CD14-positive monocyte (primary cell): ENCODE data around the gene SMG6. TPM values are rescaled to one million over a fixed set of nuclear protein-coding genes. Genes with fewer than 3 reads are reported as not detected.
A peak's percentile ranks its signal among the peaks of the same experiment; 100 is the strongest.

Experiments used
- DNase-seq, 3 donors: peaks; one replicate each; pipeline ENCODE4 v3.0.0-alpha.2; 2011 to 2022
- H2AFZ ChIP-seq: 2 replicates; pipeline ENCODE4 v1.6.0; 2012; ENCODE audit warnings: mild to moderate bottlenecking, low read depth, low read length, inconsistent platforms; ENCODE audit not compliant: insufficient read depth, poor library complexity, severe bottlenecking
- H3K27ac ChIP-seq, 2 donors: 1 replicate in 1 of 2; 2 replicates in 1 of 2; pipeline ENCODE4 v1.5.1; 2012 to 2013; ENCODE audit warnings: low read length in 2 of 2, control low read depth in 1 of 2, inconsistent platforms in 1 of 2, low read depth in 1 of 2, mild to moderate bottlenecking in 1 of 2
- H3K27me3 ChIP-seq, 2 donors: one replicate each; pipeline versions ENCODE4 v1.6.0 to v1.6.1; 2011 to 2013; ENCODE audit warnings: low read length in 2 of 2; ENCODE audit not compliant: control insufficient read depth in 2 of 2, insufficient read depth in 2 of 2
- H3K36me3 ChIP-seq, 2 donors: replicated peaks in 1 of 2; 1 replicate in 1 of 2; 2 replicates in 1 of 2; pipeline versions ENCODE4 v1.5.1 to v1.6.1; 2012 to 2013; ENCODE audit warnings: low read length in 2 of 2, control low read depth in 1 of 2, inconsistent platforms in 1 of 2, mild to moderate bottlenecking in 1 of 2; ENCODE audit not compliant: insufficient read depth in 2 of 2, control insufficient read depth in 1 of 2
- H3K4me1 ChIP-seq, 2 donors: 1 replicate in 1 of 2; 2 replicates in 1 of 2; pipeline versions ENCODE4 v1.5.1 to v1.6.1; 2012 to 2013; ENCODE audit warnings: low read length in 2 of 2, control low read depth in 1 of 2, inconsistent platforms in 1 of 2, mild to moderate bottlenecking in 1 of 2, moderate library complexity in 1 of 2; ENCODE audit not compliant: insufficient read depth in 2 of 2, control insufficient read depth in 1 of 2
- H3K4me2 ChIP-seq: replicated peaks from 2 replicates; pipeline ENCODE3; 2012; ENCODE audit warnings: low read length, moderate library complexity, mild to moderate bottlenecking; ENCODE audit not compliant: poor library complexity, severe bottlenecking; ENCODE audit errors: extremely low read depth
- H3K4me3 ChIP-seq, 3 experiments: fragments of 200-600 bp in 1 of 3; sonication (generic) in 1 of 3; replicated peaks in 1 of 3; 1 replicate in 2 of 3; 2 replicates in 1 of 3; pipeline ENCODE4 v1.5.1; 2011 to 2013; ENCODE audit warnings: low read length in 3 of 3, mild to moderate bottlenecking in 3 of 3, control low read depth in 2 of 3, low read depth in 2 of 3, inconsistent platforms in 1 of 3, moderate library complexity in 1 of 3
- H3K79me2 ChIP-seq: 2 replicates; pipeline ENCODE4 v1.6.0; 2012; ENCODE audit warnings: mild to moderate bottlenecking, control low read depth, inconsistent platforms, low read length, moderate library complexity; ENCODE audit not compliant: insufficient read depth
- H3K9ac ChIP-seq: 2 replicates; pipeline ENCODE4 v1.6.0; 2017; ENCODE audit warnings: low read length, mild to moderate bottlenecking; ENCODE audit not compliant: insufficient read depth, poor library complexity, severe bottlenecking
- H3K9me3 ChIP-seq, 2 donors: replicated peaks in 1 of 2; 1 replicate in 1 of 2; 2 replicates in 1 of 2; pipeline versions ENCODE4 v1.5.1 to v1.6.1; 2012 to 2013; ENCODE audit warnings: low read length in 2 of 2, control low read depth in 1 of 2; ENCODE audit not compliant: control insufficient read depth in 1 of 2, insufficient read depth in 1 of 2
- H4K20me1 ChIP-seq: 2 replicates; pipeline ENCODE4 v1.6.0; 2012; ENCODE audit warnings: mild to moderate bottlenecking, low read length, control low read depth, moderate library complexity; ENCODE audit not compliant: insufficient read depth
- H3K27ac Mint-ChIP-seq, 7 donors: one replicate each; pipeline ENCODE4 v1.8.0; 2020; ENCODE audit warnings: mild to moderate bottlenecking in 7 of 7, mixed read lengths in 7 of 7, moderate library complexity in 6 of 7, inconsistent platforms in 2 of 7
- H3K27me3 Mint-ChIP-seq, 3 donors: one replicate each; pipeline ENCODE4 v1.8.0; 2021 to 2022; ENCODE audit warnings: low read depth in 3 of 3, mild to moderate bottlenecking in 3 of 3, mixed read lengths in 3 of 3, moderate library complexity in 3 of 3, inconsistent platforms in 1 of 3
- H3K36me3 Mint-ChIP-seq, 2 donors: one replicate each; pipeline ENCODE4 v1.8.0; 2020; ENCODE audit warnings: mixed read lengths in 2 of 2, inconsistent platforms in 1 of 2, mild to moderate bottlenecking in 1 of 2
- H3K4me1 Mint-ChIP-seq: one replicate; pipeline ENCODE4 v1.8.0; 2020; ENCODE audit warnings: mild to moderate bottlenecking, mixed read lengths
- H3K4me3 Mint-ChIP-seq, 2 donors: one replicate each; pipeline ENCODE4 v1.8.0; 2020; ENCODE audit warnings: mild to moderate bottlenecking in 2 of 2, mixed read lengths in 2 of 2, moderate library complexity in 1 of 2
- H3K9me3 Mint-ChIP-seq, 7 donors: one replicate each; pipeline ENCODE4 v1.8.0; 2020 to 2022; ENCODE audit warnings: mixed read lengths in 7 of 7, mild to moderate bottlenecking in 6 of 7, moderate library complexity in 6 of 7, inconsistent platforms in 2 of 7
- WGBS: methylation state at CpG from one replicate; pipeline ENCODE4 v1.1.5; 2013; ENCODE audit warnings: missing lambda C conversion rate; ENCODE audit not compliant: insufficient coverage; 5-methylcytosine and 5-hydroxymethylcytosine counted together
- intact Hi-C, 2 donors: fragments of 100-400 bp; cut with micrococcal nuclease; formaldehyde crosslinking; loops; one replicate each; pipeline versions ENCODE4 v1.15.0 to v1.15.1; 2023
- polyA plus RNA-seq, 3 donors: library from polyadenylated mRNA; depleted of rRNA in 1 of 3; unstranded in 2 of 3; stranded (reverse) in 1 of 3; fragments of 300-500 nt in 2 of 3; fragments of >200 nt in 1 of 3; fragmentation: Illumina TruSeq in 2 of 3; gene quantifications; 1 replicate in 2 of 3; 2 replicates in 1 of 3; pipeline ENCODE4 v1.2.3, GENCODE V29; 2012 to 2021
- TF ChIP-seq, protein P1 (sequence below): fragments of 200-600 bp; IDR thresholded peaks from one replicate; pipeline ENCODE4 v1.8.0; 2022; ENCODE audit warnings: antibody characterized with exemption, mild to moderate bottlenecking

SMG6 gene
- polyA plus RNA-seq, 3 donors, result 0.67 to 7.1 (median 1.1) TPM

DNA sequence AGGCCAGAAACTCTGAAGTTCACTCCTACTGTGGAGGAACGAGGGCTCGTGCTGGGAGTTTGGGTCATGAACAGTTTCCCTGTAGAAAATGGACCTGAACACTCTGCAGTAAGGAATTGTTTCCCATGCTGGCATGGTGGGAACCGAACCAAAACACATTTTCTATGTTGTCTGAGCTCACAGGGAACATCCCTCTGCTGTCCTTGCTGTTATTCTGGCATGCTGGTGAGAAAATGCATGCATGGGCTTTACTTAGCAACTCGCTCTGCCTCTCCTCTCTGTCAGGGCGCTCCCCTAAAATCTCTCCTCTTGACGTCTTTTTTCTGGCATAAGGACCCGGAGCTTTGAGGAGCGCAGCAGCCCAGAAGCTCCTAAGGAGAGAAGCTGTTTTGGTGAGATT, 283.9 kb downstream of the SMG6 start:
- Histone ChIP-seq H4K20me1 (no peaks in the 10 kb centered on the region), H3K4me2 (no peak overlapping the region), H3K4me1 (peaks cover 14 to 20% of the 10 kb centered on the region in 2 donors), H3K27ac (no peak overlapping the region), H3K9me3 (no peaks in the 10 kb centered on the region), H3K9ac (no peak overlapping the region), H3K36me3 (no peaks in the 10 kb centered on the region), H3K27me3 (peaks cover 6 to 44% of the 10 kb centered on the region in 2 donors), H3K4me3 (no peak overlapping the region), H2AFZ (no peak overlapping the region), H3K79me2 (no peaks in the 10 kb centered on the region)
- no peak for DNase-seq
- 86% methylated on average over 2 of the region's 8 CpGs for WGBS
- TF ChIP-seq, protein P1, sequence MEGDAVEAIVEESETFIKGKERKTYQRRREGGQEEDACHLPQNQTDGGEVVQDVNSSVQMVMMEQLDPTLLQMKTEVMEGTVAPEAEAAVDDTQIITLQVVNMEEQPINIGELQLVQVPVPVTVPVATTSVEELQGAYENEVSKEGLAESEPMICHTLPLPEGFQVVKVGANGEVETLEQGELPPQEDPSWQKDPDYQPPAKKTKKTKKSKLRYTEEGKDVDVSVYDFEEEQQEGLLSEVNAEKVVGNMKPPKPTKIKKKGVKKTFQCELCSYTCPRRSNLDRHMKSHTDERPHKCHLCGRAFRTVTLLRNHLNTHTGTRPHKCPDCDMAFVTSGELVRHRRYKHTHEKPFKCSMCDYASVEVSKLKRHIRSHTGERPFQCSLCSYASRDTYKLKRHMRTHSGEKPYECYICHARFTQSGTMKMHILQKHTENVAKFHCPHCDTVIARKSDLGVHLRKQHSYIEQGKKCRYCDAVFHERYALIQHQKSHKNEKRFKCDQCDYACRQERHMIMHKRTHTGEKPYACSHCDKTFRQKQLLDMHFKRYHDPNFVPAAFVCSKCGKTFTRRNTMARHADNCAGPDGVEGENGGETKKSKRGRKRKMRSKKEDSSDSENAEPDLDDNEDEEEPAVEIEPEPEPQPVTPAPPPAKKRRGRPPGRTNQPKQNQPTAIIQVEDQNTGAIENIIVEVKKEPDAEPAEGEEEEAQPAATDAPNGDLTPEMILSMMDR, result no peak
- Mint-ChIP-seq H3K36me3 (no peaks in the 10 kb centered on the region), H3K4me1 (peaks cover 16% of the 10 kb centered on the region), H3K27me3 (peaks cover 28 to 67% (median 44%) of the 10 kb centered on the region in 3 donors), H3K4me3 (no peak overlapping the region), H3K9me3 (peaks cover 0 to 7% (median 2%) of the 10 kb centered on the region in 7 donors), H3K27ac (no peak overlapping the region)
- intact Hi-C loops, result loop anchor here in 1 of 2 donors (10.0 kb wide), 1 partner anchor 135 kb away; no protein-coding TSS in a partner anchor

DNA sequence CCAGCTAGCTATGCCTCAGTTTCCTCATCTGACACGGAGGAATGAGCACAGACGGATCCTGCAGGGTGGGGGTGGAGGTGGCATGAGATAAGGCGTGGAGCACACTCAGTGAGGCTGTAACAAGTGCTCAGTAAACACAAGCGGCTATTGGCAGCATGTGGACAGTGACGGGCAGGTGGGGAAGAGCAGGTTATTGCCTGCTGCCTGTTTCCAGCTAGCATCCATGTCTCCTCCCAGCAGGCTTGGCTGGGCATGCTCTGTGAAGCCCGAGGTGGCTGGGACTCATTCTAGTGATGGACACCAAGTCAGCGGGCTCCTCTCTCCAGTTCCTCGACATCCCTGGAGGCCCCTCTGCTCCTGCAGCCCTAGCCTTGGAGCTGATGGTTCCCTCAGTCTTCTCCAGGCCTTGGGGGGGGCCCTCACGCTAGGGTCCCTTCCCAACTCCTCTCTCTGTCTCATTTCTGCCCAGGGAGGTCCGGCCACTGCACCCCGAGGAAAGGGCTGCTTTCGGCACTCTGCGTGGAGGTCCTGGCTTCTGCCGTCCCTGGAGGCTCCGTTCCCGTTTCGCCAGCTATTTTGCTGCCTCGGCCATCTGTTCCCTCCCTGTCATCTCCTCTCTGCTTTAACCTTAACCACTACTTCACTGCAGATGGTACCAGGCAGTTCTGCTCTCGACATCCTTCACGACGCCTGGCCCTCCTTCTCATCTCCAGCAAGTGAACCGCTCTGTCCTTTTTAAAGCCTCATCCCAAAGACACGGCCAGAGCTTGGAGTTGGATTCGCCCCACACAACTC, 284.7 kb downstream of the SMG6 start:
- Mint-ChIP-seq H3K4me1 (peaks cover 11% of the 10 kb centered on the region), H3K36me3 (no peaks in the 10 kb centered on the region), H3K9me3 (peaks cover 0 to 7% (median 0%) of the 10 kb centered on the region in 7 donors), H3K4me3 (no peak overlapping the region), H3K27ac (peak overlapping the region in 1 of 7 donors; percentile 61), H3K27me3 (peaks cover 24 to 62% (median 41%) of the 10 kb centered on the region in 3 donors)
- no peak overlapping the region for H3K4me2 ChIP-seq
- peaks cover 0 to 3% of the 10 kb centered on the region in 2 donors for H3K9me3 ChIP-seq
- peaks cover 10 to 12% of the 10 kb centered on the region in 2 donors for H3K4me1 ChIP-seq
- TF ChIP-seq, protein P1, result no peak
- no peak overlapping the region for H3K27ac ChIP-seq
- H4K20me1 ChIP-seq, result no peaks in the 10 kb centered on the region
- no peaks in the 10 kb centered on the region for H3K36me3 ChIP-seq
- intact Hi-C loops, result no loop called here
- 97% methylated on average over 21 of the region's 24 CpGs for WGBS
- peaks cover 3 to 36% of the 10 kb centered on the region in 2 donors for H3K27me3 ChIP-seq
- H2AFZ ChIP-seq, result no peak overlapping the region
- no peak overlapping the region for H3K4me3 ChIP-seq
- no peaks in the 10 kb centered on the region for H3K79me2 ChIP-seq
- DNase-seq, result no peak
- H3K9ac ChIP-seq, result no peak overlapping the region
